Measurements from ENCODE around the gene NUP210. TPM values are rescaled to one million over a fixed set of nuclear protein-coding genes. Genes with fewer than 3 reads are reported as not detected.

The NUP210 gene
- total RNA-seq, 3 donors from 2014 or later: 6.7 to 14.8 (median 8.1) TPM

- intact Hi-C loops (cut with DNase I, micrococcal nuclease): no loop called here
- Histone ChIP-seq H3K36me3 (ENCODE audit: low read depth) (no peaks in the 10 kb centered on the region), H3K4me1 (ENCODE audit: low read depth) (no peaks in the 10 kb centered on the region), H3K4me3 (no peak overlapping the region), H3K9me3 (no peaks in the 10 kb centered on the region)
- no peak for ATAC-seq
- no peak for TF ChIP-seq CTCF (IDR thresholded peaks at IDR 0.05)
- no peak for DNase-seq
Observed at GRCh38 chr3:13305623-13306022, 114.5 kb downstream of the NUP210 start.

- no peak for TF ChIP-seq CTCF (IDR thresholded peaks at IDR 0.05)
- DNase-seq: no peak
- H3K4me3 ChIP-seq: no peak overlapping the region
- H3K4me1 ChIP-seq (ENCODE audit: low read depth): no peaks in the 10 kb centered on the region
- ATAC-seq: no peak
- H3K36me3 ChIP-seq (ENCODE audit: low read depth): no peaks in the 10 kb centered on the region
- intact Hi-C loops (cut with DNase I, micrococcal nuclease): no loop called here
- no peaks in the 10 kb centered on the region for H3K9me3 ChIP-seq
Observed at GRCh38 chr3:13303410-13303809, 116.7 kb downstream of the NUP210 start.

- H3K9me3 ChIP-seq: no peaks in the 10 kb centered on the region
- DNase-seq: no peak
- intact Hi-C loops (cut with DNase I, micrococcal nuclease): no loop called here
- TF ChIP-seq CTCF (IDR thresholded peaks at IDR 0.05): no peak
- no peak overlapping the region for H3K4me3 ChIP-seq
- H3K4me1 ChIP-seq (ENCODE audit: low read depth): no peaks in the 10 kb centered on the region
- ATAC-seq: no peak
- no peaks in the 10 kb centered on the region for H3K36me3 ChIP-seq (ENCODE audit: low read depth)
Observed at GRCh38 chr3:13301286-13301987, 118.7 kb downstream of the NUP210 start.

- DNase-seq (no peak), ATAC-seq (no peak)
- Histone ChIP-seq H3K36me3 (ENCODE audit: low read depth) (no peaks in the 10 kb centered on the region), H3K9me3 (no peaks in the 10 kb centered on the region), H3K4me1 (ENCODE audit: low read depth) (no peaks in the 10 kb centered on the region), H3K4me3 (no peak overlapping the region)
- no peak for TF ChIP-seq CTCF (IDR thresholded peaks at IDR 0.05)
- intact Hi-C loops (cut with DNase I, micrococcal nuclease): no loop called here
Observed at GRCh38 chr3:13300546-13301285, 119.4 kb downstream of the NUP210 start.

GRCh38 chr3:13299531-13300155, 120.5 kb downstream of the NUP210 start:
- TF ChIP-seq CTCF (IDR thresholded peaks at IDR 0.05): no peak
- no peak for ATAC-seq
- H3K9me3 ChIP-seq: no peaks in the 10 kb centered on the region
- no peaks in the 10 kb centered on the region for H3K36me3 ChIP-seq (ENCODE audit: low read depth)
- no peak overlapping the region for H3K4me3 ChIP-seq
- H3K4me1 ChIP-seq (ENCODE audit: low read depth): no peaks in the 10 kb centered on the region
- DNase-seq: no peak
- intact Hi-C loops (cut with DNase I, micrococcal nuclease): no loop called here
